Thymus (tissue), 11 donors: Measurements from ENCODE around the gene ZNHIT2. TPM values are rescaled to one million over a fixed set of nuclear protein-coding genes. Genes with fewer than 3 reads are reported as not detected.

Experiments used
- DNase-seq, 9 donors: peaks; one replicate each; pipeline ENCODE4 v3.0.0-alpha.2; 2013; ENCODE audit warnings: low spot score in 9 of 9, low read depth in 6 of 9, missing footprints in 1 of 9
- H3K27ac ChIP-seq, 2 donors: one replicate each; pipeline ENCODE4 v1.5.1; 2013; ENCODE audit warnings: control low read depth in 1 of 2, low read depth in 1 of 2, low read length in 1 of 2, mild to moderate bottlenecking in 1 of 2, moderate library complexity in 1 of 2
- H3K27me3 ChIP-seq, 2 donors: one replicate each; pipeline ENCODE4 v1.5.1; 2013; ENCODE audit warnings: low read length in 1 of 2; ENCODE audit not compliant: control insufficient read depth in 2 of 2, insufficient read depth in 1 of 2
- H3K36me3 ChIP-seq, 2 donors: one replicate each; pipeline ENCODE4 v1.5.1; 2013; ENCODE audit warnings: low read length in 1 of 2, mild to moderate bottlenecking in 1 of 2, moderate library complexity in 1 of 2; ENCODE audit not compliant: control insufficient read depth in 2 of 2, insufficient read depth in 2 of 2
- H3K4me1 ChIP-seq, 2 donors: one replicate each; pipeline ENCODE4 v1.5.1; 2013; ENCODE audit warnings: low read length in 2 of 2; ENCODE audit not compliant: control insufficient read depth in 2 of 2, insufficient read depth in 2 of 2
- H3K4me3 ChIP-seq, 2 donors: one replicate each; pipeline ENCODE4 v1.5.1; 2013; ENCODE audit warnings: low read length in 2 of 2, control low read depth in 1 of 2, mild to moderate bottlenecking in 1 of 2
- H3K9me3 ChIP-seq, 2 donors: one replicate each; pipeline ENCODE4 v1.5.1; 2013; ENCODE audit warnings: low read length in 1 of 2, mild to moderate bottlenecking in 1 of 2; ENCODE audit not compliant: control insufficient read depth in 2 of 2, insufficient read depth in 1 of 2
- WGBS: extraction: QIAGEN DNeasy Blood & Tissue Kit; methylation state at CpG from one replicate; pipeline ENCODE4 v1.1.7; 2013; 5-methylcytosine and 5-hydroxymethylcytosine counted together
- polyA plus RNA-seq: library from polyadenylated mRNA; stranded (reverse); fragments of 200-250 nt; gene quantifications from one replicate; pipeline ENCODE4 v1.2.3, GENCODE V29; 2013
- total RNA-seq: library from RNA; stranded (reverse); fragments of 120-200 nt; gene quantifications from one replicate; pipeline ENCODE4 v1.2.4, GENCODE V29; 2013
- donor health status: healthy.

The ZNHIT2 gene
- total and polyA plus RNA-seq, 2 donors = 10.1 to 16.5 TPM

GRCh38 chr11:65078786-65079342 is 38.6 kb downstream of the ZNHIT2 start:
- 98% methylated on average over 9 of the region's 9 CpGs for WGBS
- DNase-seq = no peak
- peaks cover 7 to 30% of the 10 kb centered on the region in 2 donors for H3K4me1 ChIP-seq
- H3K27me3 ChIP-seq = no peaks in the 10 kb centered on the region
- H3K27ac ChIP-seq = peak overlapping the region in 1 of 2 donors; percentile 3
- peaks cover 34 to 55% of the 10 kb centered on the region in 2 donors for H3K36me3 ChIP-seq
- H3K9me3 ChIP-seq = no peaks in the 10 kb centered on the region
- H3K4me3 ChIP-seq = no peak overlapping the region

GRCh38 chr11:65078151-65078550 is 39.4 kb downstream of the ZNHIT2 start:
- DNase-seq = peak in 8 of 9 donors; percentile 37 to 80 (median 54)
- Histone ChIP-seq H3K27ac (peak overlapping the region in 1 of 2 donors; percentile 3), H3K4me3 (no peak overlapping the region), H3K4me1 (peaks cover 1 to 24% of the 10 kb centered on the region in 2 donors), H3K9me3 (no peaks in the 10 kb centered on the region), H3K27me3 (no peaks in the 10 kb centered on the region), H3K36me3 (peaks cover 34 to 55% of the 10 kb centered on the region in 2 donors)
- WGBS = 67% methylated on average over 3 of the region's 3 CpGs

- 98% methylated on average over 4 of the region's 4 CpGs for WGBS
- Histone ChIP-seq H3K4me3 (no peak overlapping the region), H3K9me3 (no peaks in the 10 kb centered on the region), H3K4me1 (peaks cover 0 to 18% of the 10 kb centered on the region in 2 donors), H3K27me3 (no peaks in the 10 kb centered on the region), H3K27ac (no peak overlapping the region), H3K36me3 (peaks cover 34 to 51% of the 10 kb centered on the region in 2 donors)
- no peak for DNase-seq
These were observed 40.0 kb downstream of the ZNHIT2 start for GRCh38 chr11:65077451-65077850.

- no peaks in the 10 kb centered on the region for H3K27me3 ChIP-seq
- H3K4me3 ChIP-seq = no peak overlapping the region
- H3K4me1 ChIP-seq = peaks cover 0 to under 1% of the 10 kb centered on the region in 2 donors
- 92% methylated on average over 1 of the region's 1 CpG for WGBS
- peaks cover 17 to 18% of the 10 kb centered on the region in 2 donors for H3K36me3 ChIP-seq
- DNase-seq = no peak
- no peak overlapping the region for H3K27ac ChIP-seq
- H3K9me3 ChIP-seq = no peaks in the 10 kb centered on the region
These were observed 44.9 kb downstream of the ZNHIT2 start for GRCh38 chr11:65072631-65072966.

GRCh38 chr11:65071907-65072630 is 45.4 kb downstream of the ZNHIT2 start:
- DNase-seq = no peak
- WGBS = 92% methylated on average over 4 of the region's 4 CpGs
- no peak overlapping the region for H3K4me3 ChIP-seq
- H3K27me3 ChIP-seq = no peaks in the 10 kb centered on the region
- no peaks in the 10 kb centered on the region for H3K9me3 ChIP-seq
- no peak overlapping the region for H3K27ac ChIP-seq
- peaks cover 11 to 12% of the 10 kb centered on the region in 2 donors for H3K36me3 ChIP-seq
- H3K4me1 ChIP-seq = peaks cover 0 to 2% of the 10 kb centered on the region in 2 donors

GRCh38 chr11:65069217-65069616 is 48.3 kb downstream of the ZNHIT2 start:
- Histone ChIP-seq H3K4me3 (no peak overlapping the region), H3K27ac (no peak overlapping the region), H3K36me3 (no peaks in the 10 kb centered on the region), H3K9me3 (no peaks in the 10 kb centered on the region), H3K4me1 (peaks cover 0 to 2% of the 10 kb centered on the region in 2 donors), H3K27me3 (no peaks in the 10 kb centered on the region)
- WGBS = 63% methylated on average over 9 of the region's 9 CpGs
- no peak for DNase-seq

- Histone ChIP-seq H3K27ac (no peak overlapping the region), H3K36me3 (no peaks in the 10 kb centered on the region), H3K4me1 (peaks cover 0 to 2% of the 10 kb centered on the region in 2 donors), H3K9me3 (no peaks in the 10 kb centered on the region), H3K27me3 (no peaks in the 10 kb centered on the region), H3K4me3 (no peak overlapping the region)
- 97% methylated on average over 10 of the region's 10 CpGs for WGBS
- DNase-seq = no peak
These were observed 50.1 kb downstream of the ZNHIT2 start for GRCh38 chr11:65067446-65067845.

- Histone ChIP-seq H3K4me3 (no peak overlapping the region), H3K27ac (no peak overlapping the region), H3K36me3 (no peaks in the 10 kb centered on the region), H3K4me1 (peaks cover 0 to 2% of the 10 kb centered on the region in 2 donors), H3K27me3 (no peaks in the 10 kb centered on the region), H3K9me3 (no peaks in the 10 kb centered on the region)
- no peak for DNase-seq
- 93% methylated on average over 4 of the region's 4 CpGs for whole genome bisulfite sequencing
These were observed 50.7 kb downstream of the ZNHIT2 start for GRCh38 chr11:65066805-65067291.
